GM23338 (cell line): ENCODE results near the gene SAAL1. TPM values are rescaled to one million over a fixed set of nuclear protein-coding genes. Genes with fewer than 3 reads are reported as not detected.

Experiments used
- ATAC-seq: fragments of 200-7000 bp; cut with Tn5 transposase; 3 replicates; pipeline ENCODE4 v1.9.1; 2020
- DNase-seq: peaks from one replicate; pipeline ENCODE4 v3.0.0-alpha.2; 2015; ENCODE audit warnings: low spot score
- H2AFZ ChIP-seq: fragments of 200-600 bp; sonication (generic); 2 replicates; pipeline ENCODE4 v1.8.0; 2016; ENCODE audit warnings: antibody characterized with exemption, mild to moderate bottlenecking, moderate library complexity
- H3F3A ChIP-seq: fragments of 200-600 bp; sonication (generic); replicated peaks from 2 replicates; pipeline ENCODE4 v1.8.0; 2017; ENCODE audit warnings: antibody characterized with exemption, mixed run types, low read depth
- H3K27ac ChIP-seq: fragments of 200-600 bp; sonication (generic); 2 replicates; pipeline ENCODE4 v1.6.1; 2016; ENCODE audit warnings: low read depth
- H3K27me3 ChIP-seq: fragments of 200-600 bp; sonication (generic); 2 replicates; pipeline ENCODE4 v1.8.0; 2016; ENCODE audit warnings: mild to moderate bottlenecking, mixed run types, moderate library complexity; ENCODE audit not compliant: insufficient read depth
- H3K36me3 ChIP-seq: fragments of 200-600 bp; sonication (generic); 2 replicates; pipeline ENCODE4 v1.8.0; 2016; ENCODE audit warnings: mild to moderate bottlenecking; ENCODE audit not compliant: insufficient read depth
- H3K4me1 ChIP-seq: fragments of 200-600 bp; sonication (generic); 2 replicates; pipeline ENCODE4 v1.8.0; 2016; ENCODE audit warnings: mild to moderate bottlenecking, moderate library complexity; ENCODE audit not compliant: insufficient read depth
- H3K4me2 ChIP-seq: fragments of 200-600 bp; sonication (generic); 2 replicates; pipeline ENCODE4 v1.7.1; 2017; ENCODE audit warnings: mixed run types
- H3K4me3 ChIP-seq: fragments of 200-600 bp; sonication (generic); 2 replicates; pipeline ENCODE4 v1.6.1; 2016; ENCODE audit warnings: mixed run types
- H3K79me2 ChIP-seq: fragments of 200-600 bp; sonication (generic); replicated peaks from 2 replicates; pipeline ENCODE4 v1.8.0; 2017; ENCODE audit warnings: mild to moderate bottlenecking; ENCODE audit not compliant: insufficient read depth
- H3K9me2 ChIP-seq: fragments of 200-600 bp; sonication (generic); 2 replicates; pipeline ENCODE4 v1.8.0; 2017; ENCODE audit not compliant: insufficient read depth
- H4K20me1 ChIP-seq: fragments of 200-600 bp; sonication (generic); replicated peaks from 2 replicates; pipeline ENCODE4 v1.8.0; 2017; ENCODE audit warnings: mild to moderate bottlenecking; ENCODE audit not compliant: insufficient read depth
- H3K27ac Mint-ChIP-seq: 2 replicates; pipeline ENCODE4 v1.8.0; 2020; ENCODE audit warnings: inconsistent platforms, mild to moderate bottlenecking, moderate library complexity, mixed read lengths
- H3K27me3 Mint-ChIP-seq: 3 replicates; pipeline ENCODE4 v1.8.0; 2022; ENCODE audit warnings: low read depth, mild to moderate bottlenecking, moderate library complexity, mixed read lengths, inconsistent platforms; ENCODE audit not compliant: insufficient read depth, poor library complexity
- H3K36me3 Mint-ChIP-seq: 3 replicates; pipeline ENCODE4 v1.8.0; 2021; ENCODE audit warnings: low read depth, mild to moderate bottlenecking, inconsistent platforms, moderate library complexity, mixed read lengths
- H3K4me1 Mint-ChIP-seq: 3 replicates; pipeline ENCODE4 v1.8.0; 2020; ENCODE audit warnings: mild to moderate bottlenecking, inconsistent platforms, mixed read lengths
- H3K4me3 Mint-ChIP-seq: 3 replicates; pipeline ENCODE4 v1.8.0; 2021; ENCODE audit warnings: moderate library complexity, mild to moderate bottlenecking, inconsistent platforms, mixed read lengths
- H3K9me3 Mint-ChIP-seq: 3 replicates; pipeline ENCODE4 v1.8.0; 2020; ENCODE audit warnings: moderate library complexity, mild to moderate bottlenecking, inconsistent platforms, mixed read lengths
- CREB1 ChIP-seq: fragments of 250-450 bp; sonication (Bioruptor Pico); IDR thresholded peaks from 2 replicates; pipeline ENCODE4 v1.5.0; 2020; ENCODE audit warnings: low read depth, mild to moderate bottlenecking, moderate library complexity
- CTCF ChIP-seq, 2 experiments: fragments of 200-600 bp in 1 of 2; sonication (generic) in 1 of 2; conservative IDR thresholded peaks; 2 replicates each; pipeline versions ENCODE4 v1.5.1 to v1.6.1; 2016 to 2017; ENCODE audit warnings: antibody characterized with exemption in 2 of 2, low read depth in 2 of 2, mild to moderate bottlenecking in 2 of 2, moderate library complexity in 1 of 2
- ZNF462 ChIP-seq: fragments of 250-450 bp; sonication (Bioruptor Pico); IDR thresholded peaks from 2 replicates; pipeline ENCODE4 v1.5.0; 2020; ENCODE audit warnings: mild to moderate bottlenecking, moderate library complexity
- polyA plus RNA-seq: library from polyadenylated mRNA; unstranded; fragments of >200 nt; fragmentation: Nextera tagmentation; extraction: Ambion mirVana; gene quantifications from 2 replicates; pipeline ENCODE4 v1.2.1, GENCODE V29; 2016
- total RNA-seq: library from RNA; depleted of rRNA; stranded (reverse); fragments of >200 nt; shearing (Covaris generic); gene quantifications from 2 replicates; pipeline ENCODE4 v1.2.3, GENCODE V29; 2014
- TF ChIP-seq, protein P1 (sequence below): IDR thresholded peaks from one replicate; pipeline ENCODE4 v1.6.1; 2018; ENCODE audit warnings: antibody characterized with exemption; ENCODE audit not compliant: unreplicated experiment

Gene SAAL1
- total and polyA plus RNA-seq, 2 experiments from 2014 or later: 45.9 to 61.0 TPM

DNA sequence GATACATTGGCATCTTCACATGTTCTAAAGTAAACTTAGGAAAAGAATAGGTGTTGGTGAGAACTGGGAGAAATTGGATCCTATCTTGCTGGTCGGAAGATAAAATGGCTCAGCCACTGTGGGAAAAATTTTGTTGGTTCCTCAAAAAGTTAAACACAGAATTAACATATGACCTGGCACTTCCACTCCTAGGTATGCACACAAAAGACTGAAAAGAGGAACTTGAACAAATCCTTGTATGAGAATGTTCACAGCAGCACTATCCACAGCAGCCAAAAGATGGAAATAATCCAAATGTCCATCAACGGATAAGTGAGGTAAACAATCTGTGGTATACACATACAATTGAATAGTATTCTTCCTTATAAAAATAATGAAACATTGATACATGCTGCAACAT lies 55.0 kb downstream of the SAAL1 start:
- Mint-ChIP-seq H3K9me3 (no peaks in the 10 kb centered on the region), H3K4me1 (no peaks in the 10 kb centered on the region), H3K27ac (no peak overlapping the region), H3K36me3 (no peaks in the 10 kb centered on the region), H3K4me3 (no peak overlapping the region), H3K27me3 (peaks cover 8% of the 10 kb centered on the region)
- H3F3A ChIP-seq: no peaks in the 10 kb centered on the region
- no peak for ATAC-seq
- H3K9me2 ChIP-seq: no peaks in the 10 kb centered on the region; the same call in 1 of the 2 replicates
- H3K27me3 ChIP-seq: peaks cover 26% of the 10 kb centered on the region
- no peak overlapping the region for H3K4me3 ChIP-seq
- DNase-seq: no peak
- H3K4me1 ChIP-seq: no peaks in the 10 kb centered on the region
- 0 out of 2 replicates have a peak, but pooled peaks cover 7% of the 10 kb centered on the region for H4K20me1 ChIP-seq
- no peak overlapping the region for H3K27ac ChIP-seq
- H3K79me2 ChIP-seq: no peaks in the 10 kb centered on the region
- no peak overlapping the region for H3K4me2 ChIP-seq
- H3K36me3 ChIP-seq: no peaks in the 10 kb centered on the region
- TF ChIP-seq CTCF (conservative IDR thresholded peaks at IDR 0.05; ENCODE audit: low read depth in 2 of 2): no peak
- no peak for TF ChIP-seq ZNF462 (CRISPR knock-in tag)
- TF ChIP-seq, protein P1, sequence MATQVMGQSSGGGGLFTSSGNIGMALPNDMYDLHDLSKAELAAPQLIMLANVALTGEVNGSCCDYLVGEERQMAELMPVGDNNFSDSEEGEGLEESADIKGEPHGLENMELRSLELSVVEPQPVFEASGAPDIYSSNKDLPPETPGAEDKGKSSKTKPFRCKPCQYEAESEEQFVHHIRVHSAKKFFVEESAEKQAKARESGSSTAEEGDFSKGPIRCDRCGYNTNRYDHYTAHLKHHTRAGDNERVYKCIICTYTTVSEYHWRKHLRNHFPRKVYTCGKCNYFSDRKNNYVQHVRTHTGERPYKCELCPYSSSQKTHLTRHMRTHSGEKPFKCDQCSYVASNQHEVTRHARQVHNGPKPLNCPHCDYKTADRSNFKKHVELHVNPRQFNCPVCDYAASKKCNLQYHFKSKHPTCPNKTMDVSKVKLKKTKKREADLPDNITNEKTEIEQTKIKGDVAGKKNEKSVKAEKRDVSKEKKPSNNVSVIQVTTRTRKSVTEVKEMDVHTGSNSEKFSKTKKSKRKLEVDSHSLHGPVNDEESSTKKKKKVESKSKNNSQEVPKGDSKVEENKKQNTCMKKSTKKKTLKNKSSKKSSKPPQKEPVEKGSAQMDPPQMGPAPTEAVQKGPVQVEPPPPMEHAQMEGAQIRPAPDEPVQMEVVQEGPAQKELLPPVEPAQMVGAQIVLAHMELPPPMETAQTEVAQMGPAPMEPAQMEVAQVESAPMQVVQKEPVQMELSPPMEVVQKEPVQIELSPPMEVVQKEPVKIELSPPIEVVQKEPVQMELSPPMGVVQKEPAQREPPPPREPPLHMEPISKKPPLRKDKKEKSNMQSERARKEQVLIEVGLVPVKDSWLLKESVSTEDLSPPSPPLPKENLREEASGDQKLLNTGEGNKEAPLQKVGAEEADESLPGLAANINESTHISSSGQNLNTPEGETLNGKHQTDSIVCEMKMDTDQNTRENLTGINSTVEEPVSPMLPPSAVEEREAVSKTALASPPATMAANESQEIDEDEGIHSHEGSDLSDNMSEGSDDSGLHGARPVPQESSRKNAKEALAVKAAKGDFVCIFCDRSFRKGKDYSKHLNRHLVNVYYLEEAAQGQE: no peak
- no peak for TF ChIP-seq CREB1 (CRISPR knock-in tag)
- no peak overlapping the region for H2AFZ ChIP-seq
